CD4-positive, alpha-beta T cell treated with Interleukin-17A for 4 hours (primary cell): Measurements from ENCODE around the gene SEPTIN12.
A peak's percentile ranks its signal among the peaks of the same experiment; 100 is the strongest.
"Not testable (repeated sequence)": the region's sequence is repeated elsewhere in the genome, so short reads cannot be mapped to it uniquely, and the experiment has no call there.

Experiments
- DNase-seq: peaks from one replicate; pipeline ENCODE4 v3.0.0-alpha.2; 2020; ENCODE audit warnings: mixed read lengths

Gene SEPTIN12

DNA sequence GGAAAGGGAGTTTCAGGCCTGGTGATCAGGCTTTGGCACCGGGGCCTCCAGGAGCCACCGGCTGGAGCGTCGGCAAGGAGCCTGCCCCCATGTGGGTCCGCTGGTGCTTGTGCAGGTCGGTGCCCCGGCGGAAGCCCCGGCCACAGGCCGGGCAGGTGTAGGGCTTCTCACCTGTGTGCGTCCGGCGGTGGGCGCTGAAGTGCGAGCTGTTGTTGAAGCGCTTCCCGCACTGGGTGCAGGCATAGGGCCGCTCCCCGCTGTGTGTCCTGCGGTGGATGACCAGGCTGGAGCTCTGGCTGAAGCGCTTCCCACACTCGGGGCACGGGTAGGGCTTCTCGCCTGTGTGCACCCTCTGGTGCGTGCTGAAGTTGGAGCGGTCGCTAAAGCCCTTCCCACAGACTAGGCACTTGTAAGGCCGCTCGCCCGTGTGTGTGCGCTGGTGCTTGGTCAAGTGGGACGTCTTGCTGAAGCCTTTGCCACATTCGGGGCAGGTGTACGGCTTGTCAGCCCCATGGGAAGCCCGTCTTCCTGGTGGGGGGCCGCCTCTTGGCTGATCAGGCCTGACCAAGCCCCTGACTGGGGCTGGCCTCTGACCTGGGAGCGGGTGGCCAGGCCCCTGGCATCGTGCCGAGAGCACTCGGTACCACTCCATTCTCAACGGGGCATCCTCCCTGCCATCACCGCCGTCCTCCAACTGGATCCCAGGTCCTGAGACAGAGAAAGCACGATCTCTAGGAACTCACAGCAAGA, 35.6 kb downstream of the SEPTIN12 start:
- no peak for DNase-seq

DNA sequence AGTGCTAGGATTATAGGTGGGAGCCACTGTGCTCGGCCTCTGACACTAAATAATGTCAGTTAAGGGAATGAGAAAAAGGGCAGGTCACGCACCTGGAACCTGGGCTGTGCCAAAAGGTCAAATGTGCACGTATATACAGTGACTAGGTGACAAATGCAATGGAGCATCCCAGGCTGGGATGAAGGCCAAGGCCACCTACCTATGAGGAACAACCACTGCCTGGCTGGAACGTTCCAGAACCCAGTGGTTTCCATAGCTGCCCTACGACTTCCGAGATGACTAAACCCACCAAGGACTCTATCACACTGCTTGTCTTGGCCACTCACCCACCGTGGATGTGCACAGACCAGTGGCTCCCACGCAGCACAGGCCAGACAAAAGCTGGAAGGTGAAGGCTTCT, 37.2 kb downstream of the SEPTIN12 start:
- no peak for DNase-seq

DNA sequence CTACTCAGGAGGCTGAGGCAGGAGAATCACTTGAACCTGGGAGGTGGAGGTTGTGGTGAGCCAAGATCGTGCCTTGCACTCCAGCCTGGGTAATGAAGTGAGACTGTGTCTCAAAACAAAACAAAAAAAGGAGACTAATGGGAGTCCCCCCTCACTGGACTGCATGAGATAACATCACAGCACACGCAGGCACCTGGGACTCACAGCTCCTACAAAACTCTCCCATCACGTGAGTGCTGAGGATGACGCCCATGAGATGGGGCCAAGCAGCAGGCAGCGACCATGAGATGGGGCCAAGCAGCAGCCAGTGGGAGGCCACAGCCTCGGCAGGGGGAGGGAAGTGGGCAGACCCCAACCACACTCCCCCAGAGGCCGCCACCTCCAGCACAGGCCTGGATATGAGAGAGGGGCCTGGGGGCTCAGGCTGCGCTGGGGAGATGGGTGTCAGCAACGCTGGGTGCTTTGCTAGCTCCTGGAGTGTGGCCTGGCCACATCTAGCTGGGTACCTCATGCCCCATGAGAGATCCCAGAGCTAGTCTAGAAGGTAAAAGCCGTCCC, 38.4 kb downstream of the SEPTIN12 start:
- no peak for DNase-seq

DNA sequence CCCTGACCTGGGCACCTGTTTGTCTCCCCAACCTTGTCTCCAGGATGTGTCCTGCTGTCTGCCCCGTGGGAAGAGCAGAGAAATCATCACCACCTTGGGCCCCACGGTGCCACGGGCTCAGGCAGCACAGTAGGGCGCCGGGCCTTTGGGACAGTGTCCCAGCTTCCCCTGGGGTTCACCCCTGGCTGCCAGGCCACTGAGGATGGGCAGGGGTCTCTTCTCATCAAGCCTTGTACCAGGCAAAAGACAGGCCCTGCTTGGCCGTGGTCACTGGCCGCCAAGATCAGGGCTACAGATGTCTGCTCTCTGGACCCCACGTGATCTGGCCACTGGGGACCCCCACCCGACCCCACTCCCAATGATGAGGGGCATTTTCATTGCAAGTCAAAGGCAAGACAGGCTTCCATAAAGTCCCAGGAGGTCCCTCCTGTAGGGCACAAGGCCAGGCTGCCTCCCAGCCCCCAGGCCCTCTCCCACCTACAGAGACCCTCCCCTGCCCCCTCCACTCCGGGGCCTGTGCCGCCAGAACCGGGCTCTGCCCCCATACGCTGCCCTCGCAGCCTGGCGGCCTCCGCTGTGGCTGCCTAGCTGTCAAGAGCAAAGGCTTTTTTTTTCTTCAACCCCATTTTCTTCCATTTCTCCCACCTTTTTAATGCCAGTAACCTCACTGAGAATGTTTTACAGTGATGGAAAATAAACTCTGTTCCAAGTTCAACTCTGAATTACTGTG, 39.3 kb downstream of the SEPTIN12 start:
- no peak for DNase-seq

DNA sequence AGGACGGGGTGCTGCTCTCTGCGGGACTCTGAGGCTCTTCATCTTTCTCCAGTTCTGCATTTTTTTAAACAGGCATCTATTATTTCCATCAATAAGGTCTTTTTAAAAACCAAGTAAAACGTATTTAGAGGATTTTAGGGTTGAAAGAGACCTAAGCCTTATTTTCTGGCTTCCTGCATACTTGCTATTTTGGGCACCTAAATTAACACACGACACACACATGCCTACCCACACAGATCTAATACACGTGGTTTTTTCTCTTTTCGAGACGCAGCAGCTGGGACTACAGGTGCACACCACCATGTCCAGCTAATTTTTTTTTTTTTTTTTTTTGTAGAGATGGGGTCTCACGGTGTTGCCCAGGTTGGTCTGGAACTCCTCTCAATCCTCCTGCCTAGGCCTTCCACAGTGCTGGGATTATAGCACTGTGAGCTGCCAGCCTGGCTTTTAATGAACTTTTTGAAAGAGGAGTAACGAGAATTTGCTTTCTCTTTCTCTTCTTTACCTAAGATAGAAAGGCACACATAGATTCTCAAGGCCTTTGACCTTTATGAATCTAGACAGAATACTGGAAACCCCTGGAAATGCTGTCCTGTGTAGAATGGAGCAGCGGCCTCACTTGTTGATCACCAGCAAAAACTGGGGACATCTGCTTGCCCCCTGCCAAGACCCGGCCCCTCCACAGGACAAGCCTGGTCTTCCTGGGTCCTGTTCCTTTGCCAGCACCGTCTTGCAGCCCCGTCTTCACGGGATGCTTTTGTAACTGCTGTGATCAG, 40.1 kb downstream of the SEPTIN12 start:
- no peak for DNase-seq

DNA sequence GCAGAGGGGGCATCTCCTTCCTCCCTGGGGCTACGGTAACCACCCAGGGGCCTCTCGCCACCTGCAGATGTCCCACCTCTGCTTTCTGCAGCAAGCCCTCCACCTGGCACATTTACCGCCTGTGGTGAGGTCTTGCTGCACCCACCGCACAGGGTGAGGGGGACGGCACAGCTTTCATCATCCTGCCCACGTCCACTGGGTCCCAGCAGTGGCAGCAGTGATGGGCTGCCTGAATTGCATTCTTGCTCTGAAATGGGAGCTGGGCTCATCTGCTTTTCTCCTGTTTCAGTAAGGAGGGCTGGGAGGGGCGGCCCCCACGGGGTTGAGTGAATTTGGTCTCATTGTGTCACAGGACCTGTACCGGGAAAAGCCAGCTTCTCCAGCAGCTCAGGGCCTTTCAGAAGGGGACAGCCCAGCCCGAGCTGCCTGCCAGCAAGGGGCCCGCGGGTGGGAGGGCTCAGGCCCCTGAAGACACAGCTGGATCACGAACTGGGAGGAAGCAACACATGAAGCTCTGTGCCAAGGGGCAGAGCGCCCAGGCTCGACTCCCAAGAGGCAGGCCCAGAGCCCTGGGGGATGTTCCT, 41.1 kb downstream of the SEPTIN12 start:
- no peak for DNase-seq

DNA sequence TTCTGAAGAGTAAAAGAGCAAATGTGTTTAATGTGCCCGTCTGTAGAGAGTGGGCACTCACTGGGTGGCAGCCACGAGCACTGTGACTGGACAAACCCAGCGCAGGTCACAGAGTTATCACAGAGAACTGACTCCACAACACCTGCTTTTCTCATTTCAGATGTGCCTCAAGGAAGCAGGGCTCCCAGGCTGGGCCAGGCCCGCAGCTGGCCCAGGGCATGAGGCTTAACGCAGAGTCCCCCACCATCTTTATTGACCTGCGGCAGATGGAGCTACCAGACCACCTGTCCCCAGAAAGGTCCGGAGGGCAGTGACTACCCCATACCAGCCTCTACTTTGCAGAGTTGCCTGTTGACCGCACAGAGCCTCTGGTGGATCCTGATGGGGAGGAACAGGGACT, 41.9 kb downstream of the SEPTIN12 start:
- DNase-seq: no peak

DNA sequence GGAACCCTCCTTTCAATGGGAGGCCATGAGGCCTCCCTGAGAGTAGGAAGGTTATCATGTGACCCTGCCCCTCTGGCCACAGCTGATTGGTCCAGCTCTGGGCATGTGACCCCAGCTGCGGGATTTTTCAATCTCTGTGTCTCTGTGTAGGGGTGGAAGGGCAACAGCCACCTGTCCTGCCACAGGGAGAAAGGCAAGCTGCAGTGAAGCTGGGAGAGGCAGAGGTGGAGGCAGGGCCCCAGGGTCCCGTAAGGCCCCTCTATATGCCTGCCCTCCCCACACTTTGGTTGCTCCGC, 42.9 kb downstream of the SEPTIN12 start:
- no peak for DNase-seq

DNA sequence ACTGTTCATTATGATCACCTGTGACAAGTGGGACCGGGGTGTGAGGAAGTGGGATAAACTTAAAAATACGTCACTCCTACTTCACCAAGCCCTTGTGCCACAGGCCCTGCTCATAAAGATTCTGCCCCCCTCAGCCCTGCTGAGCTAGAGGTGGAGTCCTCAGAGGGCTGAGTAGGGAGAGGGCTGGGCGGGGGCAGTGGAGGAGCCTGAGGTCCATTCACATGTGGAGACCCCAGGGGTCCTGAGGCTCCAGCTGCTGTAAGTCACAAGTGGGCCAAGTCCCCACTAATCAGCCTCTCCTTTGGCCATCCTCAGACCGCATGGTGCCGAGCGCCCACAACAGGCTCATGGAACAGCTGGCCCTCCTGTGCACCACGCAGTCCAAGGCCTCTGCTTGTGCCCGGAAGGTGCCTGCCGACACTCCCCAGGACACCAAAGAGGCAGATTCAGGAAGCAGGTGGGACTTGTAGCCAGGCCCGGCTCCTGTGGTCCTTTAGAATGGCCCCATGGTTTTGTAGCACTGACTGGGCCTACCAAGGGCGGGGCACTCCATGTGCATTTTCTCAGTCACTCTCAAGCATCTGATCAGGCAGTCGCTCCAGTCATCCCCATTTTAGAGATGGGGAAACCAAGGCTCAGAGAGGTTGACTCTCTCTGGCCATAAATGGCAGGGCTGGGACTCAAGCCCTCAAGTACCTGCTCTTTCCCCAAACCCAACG, 43.4 kb downstream of the SEPTIN12 start:
- no peak for DNase-seq

DNA sequence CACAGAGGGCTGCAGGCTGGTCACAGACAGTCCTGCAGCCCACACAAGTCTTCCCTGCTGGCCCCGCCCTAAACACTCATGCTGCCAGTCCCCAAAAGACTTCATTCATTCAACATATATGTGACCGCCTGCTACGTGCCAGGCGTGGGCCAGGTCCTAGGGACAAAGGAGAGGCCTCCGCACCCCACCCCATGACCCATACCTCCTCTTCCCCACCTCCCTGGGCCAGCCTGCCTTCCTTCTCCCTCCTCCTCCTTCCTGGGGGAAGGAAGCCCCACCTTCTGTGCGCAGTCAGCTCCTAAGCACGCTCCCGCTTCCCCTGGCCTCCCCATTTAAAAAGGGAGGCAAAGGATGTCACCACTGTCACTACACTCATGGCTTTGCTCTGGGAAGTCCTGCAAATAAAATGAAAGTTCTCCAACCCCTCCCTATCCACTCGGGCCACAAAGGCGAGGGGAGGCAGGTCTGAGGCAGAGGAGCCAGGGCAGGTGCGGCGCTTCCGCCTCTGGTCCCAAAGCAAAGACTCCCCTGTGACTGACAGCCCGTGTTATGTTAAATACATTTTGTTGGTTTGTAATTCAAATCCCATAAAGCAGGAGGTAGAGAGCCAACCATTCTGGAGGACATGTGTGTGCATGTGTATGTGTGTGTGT, 44.8 kb downstream of the SEPTIN12 start:
- no peak for DNase-seq

DNA sequence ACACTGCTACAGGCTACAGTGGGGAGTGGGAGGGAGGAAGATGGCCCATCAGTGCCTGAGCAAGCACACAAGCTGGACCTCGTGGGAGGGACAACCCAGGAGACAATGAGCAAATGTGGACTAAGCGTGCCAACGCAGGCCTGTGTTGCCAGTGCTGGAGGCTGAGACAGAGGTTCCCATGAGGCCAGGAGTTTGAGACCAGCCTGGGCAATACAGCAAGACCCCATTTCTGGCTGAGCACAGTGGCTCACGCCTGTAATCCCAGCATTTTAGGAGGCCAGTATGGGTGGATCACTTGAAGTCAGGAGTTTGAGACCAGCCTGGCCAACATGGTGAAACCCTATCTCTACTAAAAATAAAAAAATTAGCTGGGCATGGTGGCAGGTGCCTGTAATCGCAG, 49.8 kb downstream of the SEPTIN12 start:
- not testable (repeated sequence) for DNase-seq

DNA sequence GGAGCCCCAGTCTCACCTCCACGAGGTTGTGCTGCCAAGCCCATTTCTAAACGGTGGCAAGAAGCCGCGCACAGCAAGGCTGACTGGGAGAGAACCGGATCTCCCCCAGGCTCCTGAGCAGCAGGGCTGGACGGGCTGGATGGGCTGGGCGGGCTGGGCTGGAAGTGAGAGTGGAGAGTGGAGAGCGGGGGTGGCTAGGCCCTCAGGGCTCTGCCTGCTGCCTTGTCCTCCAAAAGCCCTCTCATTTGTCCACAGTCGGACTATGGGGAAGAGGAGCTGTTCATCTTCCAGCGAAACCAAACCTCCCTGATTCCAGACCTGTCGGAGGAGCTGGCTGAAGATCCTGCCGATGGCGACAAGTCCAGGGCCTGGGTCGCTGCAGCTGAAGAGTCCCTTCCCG, 50.6 kb downstream of the SEPTIN12 start:
- no peak for DNase-seq

DNA sequence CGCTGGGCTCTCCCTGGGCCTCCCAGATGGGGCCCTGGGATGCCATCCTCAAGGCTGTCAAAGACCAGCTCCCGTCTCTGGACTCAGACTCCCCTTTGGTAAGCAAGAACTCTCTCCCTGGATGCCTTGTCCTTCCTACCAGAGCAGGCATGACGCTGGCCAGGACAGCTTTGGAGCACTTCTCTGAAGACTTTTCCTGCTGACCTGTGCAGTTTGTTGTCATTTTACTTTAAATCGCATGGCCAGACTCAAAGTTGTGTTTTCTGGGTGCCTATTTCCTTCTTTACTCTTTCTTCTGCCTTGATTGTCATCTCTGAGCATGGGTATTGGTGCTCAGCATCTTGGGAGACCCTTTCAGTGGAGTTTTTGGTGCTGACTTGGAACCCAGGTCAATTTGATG, 51.6 kb downstream of the SEPTIN12 start:
- no peak for DNase-seq

DNA sequence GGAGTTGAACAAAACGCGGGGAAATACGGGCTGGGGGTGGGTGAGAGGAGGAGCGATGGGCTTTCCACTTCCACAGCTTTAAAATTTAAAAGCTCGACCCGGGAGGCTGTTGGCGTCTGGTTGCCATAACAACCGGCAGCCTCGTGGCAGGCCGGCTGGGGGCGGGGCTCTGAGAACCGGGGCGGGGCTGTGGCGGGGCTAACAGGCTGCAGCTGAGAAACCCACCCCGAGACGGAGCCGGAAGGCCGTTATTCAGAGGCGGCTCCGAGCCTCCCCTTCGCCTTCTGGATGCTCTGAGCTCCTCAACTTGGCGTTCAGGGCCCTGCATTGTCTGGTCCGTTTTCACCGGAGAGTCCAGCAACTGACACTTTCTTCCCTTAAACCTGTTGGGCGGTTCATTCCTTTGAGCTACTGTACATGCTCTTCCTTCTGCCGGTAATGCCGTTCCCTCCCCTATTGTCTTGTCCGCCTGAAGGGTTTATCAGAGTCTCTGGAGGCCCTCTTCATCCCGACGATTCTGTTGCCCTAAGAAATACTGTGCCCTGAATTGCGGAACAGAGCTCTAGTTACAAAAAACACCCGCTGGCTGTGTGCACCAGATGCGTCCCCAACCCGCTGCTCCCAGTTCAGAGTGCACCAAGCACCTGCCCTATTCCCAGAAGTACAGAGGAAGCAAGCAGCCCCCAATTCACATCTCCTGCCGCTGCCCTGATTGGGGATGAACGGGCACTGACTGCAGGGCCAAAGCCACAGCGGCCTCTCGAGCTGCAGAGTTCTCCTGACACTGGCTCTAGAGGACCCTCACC, 53.2 kb downstream of the SEPTIN12 start:
- DNase-seq: peak; percentile 98

DNA sequence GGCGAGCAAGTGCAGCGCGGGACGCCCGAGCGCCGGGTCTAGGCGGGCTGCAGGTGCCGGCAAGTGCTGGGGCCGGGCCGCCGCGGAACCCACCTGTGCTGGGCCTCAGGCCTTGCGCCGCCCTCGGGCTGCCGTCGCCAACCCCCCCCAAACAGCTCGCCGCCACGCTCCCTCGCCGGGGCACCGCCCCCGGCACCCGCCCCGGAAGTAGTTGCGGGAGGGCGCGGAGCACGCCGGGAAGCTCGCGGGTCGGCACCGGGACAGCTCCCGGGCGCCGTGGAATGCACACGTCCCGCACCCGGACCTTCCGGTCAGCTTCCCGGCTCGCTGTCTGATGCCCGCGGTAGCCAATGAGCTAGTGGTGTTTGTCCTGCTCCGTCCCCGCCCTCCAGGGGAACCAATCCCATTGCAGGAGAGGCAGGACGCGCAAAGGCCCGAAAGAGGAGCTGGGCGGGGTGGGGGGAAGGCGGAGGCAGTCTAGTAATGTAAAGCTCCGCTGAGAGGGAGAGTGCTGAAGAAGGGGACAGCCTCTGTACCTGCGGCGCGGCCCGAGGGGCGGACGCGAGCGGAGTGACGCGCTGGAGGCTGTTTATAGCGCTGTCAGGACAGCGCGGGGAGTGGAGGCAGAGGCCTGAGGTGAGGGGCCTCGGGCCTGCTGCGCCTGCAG, 53.9 kb downstream of the SEPTIN12 start, which contains the start of the genes ANKS3 and DNAAF8:
Gene ANKS3 (minus strand): TSS at position 209 of the 667 bp plus-strand sequence. CDS start 4,122 bp downstream, outside the sequence.
Gene DNAAF8 (plus strand): TSS at position 475 of the 667 bp plus-strand sequence. CDS start 1,978 bp downstream, outside the sequence.
- peak; percentile 84 for DNase-seq

DNA sequence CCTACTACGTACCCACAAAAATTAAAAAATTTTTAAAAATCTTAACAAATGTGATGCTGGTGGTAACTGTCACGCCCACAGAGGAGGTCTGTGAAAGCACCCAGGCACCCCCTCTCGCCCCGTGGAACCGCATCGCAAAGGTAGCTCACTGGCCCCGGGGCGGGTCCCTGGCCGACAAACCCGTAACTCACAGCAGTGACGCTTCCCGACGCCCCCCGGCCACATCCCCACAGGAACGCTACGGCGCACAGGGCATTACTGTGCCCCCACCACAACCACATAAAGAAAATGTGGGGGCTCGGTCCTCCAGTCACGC, 54.4 kb downstream of the SEPTIN12 start:
- peak; percentile 40 for DNase-seq

DNA sequence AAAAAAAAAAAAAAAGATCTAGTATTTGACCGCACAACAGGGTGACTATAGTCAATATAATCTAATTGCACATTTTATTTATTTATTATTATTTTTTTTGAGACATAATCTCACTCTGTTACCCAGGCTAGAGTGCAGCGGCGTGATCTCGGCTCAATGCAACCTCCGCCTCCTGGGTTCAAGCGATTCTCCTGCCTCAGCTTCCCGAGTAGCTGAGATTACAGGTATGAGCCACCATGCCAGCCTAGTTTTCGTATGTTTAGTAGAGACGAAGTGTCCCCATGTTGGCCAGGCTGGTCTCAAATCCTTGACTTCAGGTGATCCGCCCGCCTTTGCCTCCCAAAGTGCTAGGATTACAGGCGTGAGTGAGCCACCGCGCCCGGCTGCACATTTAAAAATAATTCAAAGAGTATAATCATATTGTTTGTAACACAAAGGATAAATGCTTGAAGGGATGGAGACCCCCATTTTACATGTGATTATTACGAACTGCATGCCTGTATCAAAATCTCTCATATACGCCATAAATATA, 54.9 kb downstream of the SEPTIN12 start:
- no peak for DNase-seq

DNA sequence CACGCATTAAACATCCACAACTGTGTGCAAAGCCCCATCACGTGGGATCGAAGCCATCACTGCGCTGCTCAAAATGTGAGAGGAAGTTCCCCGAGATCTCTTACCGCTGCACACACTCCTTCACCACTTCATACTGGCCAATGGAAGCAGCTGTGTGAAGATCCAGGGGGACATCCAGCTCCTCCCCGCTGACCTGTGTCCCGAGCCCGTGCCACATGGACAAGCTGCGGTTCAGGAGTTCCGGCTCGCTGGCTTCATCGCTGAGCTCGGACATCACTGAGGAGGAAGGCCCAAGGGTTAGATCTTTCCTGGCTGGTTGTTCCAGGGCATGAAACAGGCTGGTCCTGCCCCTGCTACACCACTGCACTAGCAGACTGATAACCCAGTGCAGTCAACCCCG, 58.3 kb downstream of the SEPTIN12 start:
- DNase-seq: no peak

DNA sequence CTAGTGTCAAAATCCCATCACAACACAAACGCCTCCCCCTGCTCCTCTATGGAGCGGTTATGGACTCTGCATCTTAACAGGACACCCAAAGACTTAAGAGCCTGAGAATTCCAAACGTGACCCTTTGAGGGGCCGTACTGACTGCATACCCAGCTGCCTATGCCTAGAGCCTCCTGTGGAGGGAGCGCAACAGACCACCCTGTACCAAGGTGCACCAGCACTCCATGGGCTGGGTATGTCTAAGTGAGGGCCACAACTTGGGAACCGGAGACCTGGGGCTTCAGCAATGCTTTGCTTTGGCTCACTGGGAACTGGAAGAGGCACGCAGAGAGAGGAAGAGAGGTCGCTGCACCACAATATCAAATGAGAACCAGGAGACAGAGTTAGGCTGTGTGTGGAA, 59.5 kb downstream of the SEPTIN12 start:
- DNase-seq: no peak
